HG03354 (cell line): Measurements from ENCODE around the gene IL21.
"Not testable (repeated sequence)": the region's sequence is repeated elsewhere in the genome, so short reads cannot be mapped to it uniquely, and the experiment has no call there.

Experiments used
- ATAC-seq: cut with Tn5 transposase; IDR thresholded peaks from one replicate; pipeline ENCODE4 v1.9.1; 2021; ENCODE audit warnings: mild to moderate bottlenecking; ENCODE audit not compliant: unreplicated experiment, poor library complexity, severe bottlenecking

The IL21 gene

GRCh38 chr4:122621016-122621507, at the start of gene IL21:
Gene IL21 (minus strand): TSS chr4:122621066. CDS start chr4:122621011, 55 bp downstream.
- no peak for ATAC-seq

GRCh38 chr4:122669911-122670738, 49.3 kb upstream of the IL21 start:
- no peak for ATAC-seq

- no peak for ATAC-seq
Observed at GRCh38 chr4:122668241-122668640, 47.4 kb upstream of the IL21 start.

GRCh38 chr4:122666527-122667245, 45.8 kb upstream of the IL21 start:
- ATAC-seq = no peak

- no peak for ATAC-seq
Observed at GRCh38 chr4:122665161-122665929, 44.5 kb upstream of the IL21 start.

GRCh38 chr4:122663814-122664610, 43.1 kb upstream of the IL21 start:
- ATAC-seq = no peak

- no peak for ATAC-seq
Observed at GRCh38 chr4:122663291-122663690, 42.4 kb upstream of the IL21 start.

GRCh38 chr4:122662701-122663100, 41.8 kb upstream of the IL21 start:
- ATAC-seq = no peak

GRCh38 chr4:122661176-122662160, 40.6 kb upstream of the IL21 start:
- ATAC-seq = no peak

GRCh38 chr4:122658818-122659295, 38.0 kb upstream of the IL21 start:
- peak; percentile 82 for ATAC-seq

- no peak for ATAC-seq
Observed at GRCh38 chr4:122658377-122658776, 37.5 kb upstream of the IL21 start.

- no peak for ATAC-seq
Observed at GRCh38 chr4:122657553-122657952, 36.7 kb upstream of the IL21 start.

GRCh38 chr4:122656583-122656982, 35.7 kb upstream of the IL21 start:
- ATAC-seq = not testable (repeated sequence)

- ATAC-seq = no peak
Observed at GRCh38 chr4:122652379-122652778, 31.5 kb upstream of the IL21 start.

- no peak for ATAC-seq
Observed at GRCh38 chr4:122650148-122650547, 29.3 kb upstream of the IL21 start.

- ATAC-seq = no peak
Observed at GRCh38 chr4:122647656-122648055, 26.8 kb upstream of the IL21 start.

GRCh38 chr4:122643257-122643656, 22.4 kb upstream of the IL21 start:
- ATAC-seq = no peak

- ATAC-seq = no peak
Observed at GRCh38 chr4:122639181-122639580, 18.3 kb upstream of the IL21 start.
